ENCODE measurements around the gene MYO10.

GRCh38 chr5:16619136-16619535 lies 317.0 kb downstream of the MYO10 start:
- TF ChIP-seq CTCF (IDR thresholded peaks at IDR 0.05; ENCODE audit: poor library complexity) (no peak), EZH2 (IDR thresholded peaks at IDR 0.05; ENCODE audit: borderline replicate concordance) (no peak), EZH2phosphoT487 (IDR thresholded peaks at IDR 0.05; ENCODE audit: low read depth, severe bottlenecking, unreplicated experiment) (no peak)
